ENCODE results near the gene ITGB5.

ITGB5 gene

GRCh38 chr3:124896824-124897526 lies 9.8 kb upstream of the ITGB5 start:
- DNase-seq: no peak

DNA sequence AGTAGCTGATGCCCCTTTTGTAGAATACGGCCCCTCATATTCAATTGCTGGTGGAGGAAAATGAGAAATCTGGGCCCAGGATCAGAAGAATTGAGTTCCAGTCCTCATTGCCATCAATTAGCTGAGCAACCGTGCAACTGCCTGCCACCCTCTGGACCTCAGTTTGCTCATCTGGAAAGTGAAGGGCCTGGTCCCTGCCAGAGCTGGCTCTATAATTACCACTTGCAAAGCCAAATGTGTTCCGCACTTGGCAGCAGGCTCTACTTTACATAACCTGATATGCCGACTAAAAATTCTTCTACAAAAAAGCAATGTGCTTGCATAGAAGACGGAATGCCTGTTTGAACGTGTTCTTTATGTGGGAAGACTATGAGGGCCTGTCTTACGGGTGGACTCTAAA lies 8.6 kb upstream of the ITGB5 start:
- DNase-seq: no peak

GRCh38 chr3:124893526-124893925 lies 6.4 kb upstream of the ITGB5 start:
- DNase-seq: no peak

GRCh38 chr3:124890573-124891190 lies 3.5 kb upstream of the ITGB5 start:
- DNase-seq: no peak

- no peak for DNase-seq
Observed at GRCh38 chr3:124888482-124889441, 1.6 kb upstream of the ITGB5 start.

DNA sequence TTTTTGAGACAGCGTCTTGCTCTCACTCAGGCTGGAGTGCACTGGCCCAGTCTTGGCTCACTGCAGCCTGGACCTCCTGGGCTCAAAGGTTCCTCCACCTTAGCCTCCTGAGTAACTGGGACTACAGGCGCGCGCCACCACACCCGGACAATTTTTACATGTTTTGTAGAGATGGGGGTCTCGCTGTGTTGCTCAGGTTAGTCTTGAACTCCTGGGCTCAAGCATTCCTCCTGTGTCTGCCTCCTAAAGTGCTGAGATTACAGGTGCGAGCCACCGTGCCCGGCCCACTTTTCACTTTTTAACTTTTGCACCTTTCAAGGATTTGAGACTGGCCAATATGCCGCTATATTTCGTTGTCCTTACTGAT lies 750 bp upstream of the ITGB5 start:
- DNase-seq: no peak

DNA sequence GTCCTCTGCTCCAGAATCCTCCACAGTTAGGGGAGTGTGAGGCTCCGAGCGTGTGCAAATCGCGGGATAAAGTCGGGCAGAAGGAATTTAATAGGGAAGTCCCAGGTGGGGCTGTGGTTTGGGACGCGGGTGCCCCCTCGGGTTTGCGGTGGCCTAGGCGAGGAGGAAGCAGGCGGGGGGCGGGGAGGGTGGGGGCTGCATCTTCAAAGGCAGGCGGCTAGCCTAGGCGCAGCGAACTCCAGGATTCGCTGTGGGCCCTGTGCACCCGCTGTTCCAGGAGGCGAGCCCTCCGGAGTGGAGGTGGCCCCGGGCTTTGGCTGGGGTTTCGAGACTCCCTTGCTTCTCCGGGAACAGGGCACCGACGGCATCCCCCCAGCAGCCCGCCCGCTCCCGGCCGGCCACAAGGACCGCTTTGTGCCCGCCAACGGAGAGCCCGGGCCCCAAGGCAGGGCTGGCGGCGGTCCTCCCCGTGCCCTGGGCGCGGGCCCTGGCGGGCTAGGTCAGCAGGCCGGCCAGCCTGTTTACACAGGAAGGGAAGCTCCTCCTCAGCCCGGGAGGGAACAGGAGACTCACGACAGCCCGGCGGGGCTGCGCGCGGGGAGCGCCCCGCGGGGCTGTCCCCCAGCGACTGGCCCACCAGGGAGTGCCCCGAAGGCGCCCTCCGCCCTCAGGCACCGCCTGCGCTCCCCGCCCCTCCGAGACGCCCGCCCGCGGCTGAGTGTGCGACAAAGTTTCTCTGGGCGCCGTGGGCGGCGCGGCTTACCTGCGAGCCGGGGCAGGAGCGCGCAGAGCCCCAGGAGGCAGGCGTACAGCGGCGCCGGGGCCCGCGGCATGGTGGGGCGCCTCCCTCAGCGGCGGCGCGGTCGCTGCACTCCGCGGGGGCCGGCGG lies 753 bp downstream of the ITGB5 start:
- DNase-seq: peak; percentile 51

DNA sequence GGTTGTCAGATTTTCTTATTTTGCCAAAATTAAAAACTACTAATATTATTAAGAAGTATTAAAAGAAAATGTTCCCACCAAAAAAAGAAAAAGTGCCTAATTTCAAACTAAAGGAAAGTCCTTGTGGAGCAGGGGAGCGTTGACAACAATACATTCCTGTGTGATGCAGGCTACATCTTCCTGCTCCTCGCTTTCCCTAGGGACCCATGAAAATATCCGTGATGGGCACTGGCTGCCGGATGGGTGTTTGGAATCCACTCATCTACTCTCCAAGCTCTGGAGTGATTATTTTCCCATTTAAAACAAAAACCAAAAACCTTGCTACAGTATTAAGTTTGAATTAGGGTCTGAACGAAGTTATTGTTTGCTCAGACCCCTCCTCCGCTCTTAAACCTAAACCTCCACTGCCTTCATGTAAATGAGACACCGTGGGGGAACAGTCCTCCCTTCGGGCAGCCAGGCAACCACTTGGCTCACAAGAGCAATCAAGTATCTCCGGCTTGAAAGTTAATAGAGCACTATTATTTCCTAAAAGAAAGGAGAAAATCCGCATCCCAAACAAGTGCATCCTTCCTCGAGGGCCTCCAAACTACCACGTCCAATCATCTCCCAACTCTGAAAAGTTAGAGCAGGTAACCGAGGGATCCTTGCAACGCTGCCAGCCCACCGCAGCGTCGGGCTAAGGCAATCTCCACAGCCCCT lies 1.5 kb downstream of the ITGB5 start:
- DNase-seq: peak; percentile 86

GRCh38 chr3:124884474-124885101 lies 2.6 kb downstream of the ITGB5 start:
- no peak for DNase-seq

DNA sequence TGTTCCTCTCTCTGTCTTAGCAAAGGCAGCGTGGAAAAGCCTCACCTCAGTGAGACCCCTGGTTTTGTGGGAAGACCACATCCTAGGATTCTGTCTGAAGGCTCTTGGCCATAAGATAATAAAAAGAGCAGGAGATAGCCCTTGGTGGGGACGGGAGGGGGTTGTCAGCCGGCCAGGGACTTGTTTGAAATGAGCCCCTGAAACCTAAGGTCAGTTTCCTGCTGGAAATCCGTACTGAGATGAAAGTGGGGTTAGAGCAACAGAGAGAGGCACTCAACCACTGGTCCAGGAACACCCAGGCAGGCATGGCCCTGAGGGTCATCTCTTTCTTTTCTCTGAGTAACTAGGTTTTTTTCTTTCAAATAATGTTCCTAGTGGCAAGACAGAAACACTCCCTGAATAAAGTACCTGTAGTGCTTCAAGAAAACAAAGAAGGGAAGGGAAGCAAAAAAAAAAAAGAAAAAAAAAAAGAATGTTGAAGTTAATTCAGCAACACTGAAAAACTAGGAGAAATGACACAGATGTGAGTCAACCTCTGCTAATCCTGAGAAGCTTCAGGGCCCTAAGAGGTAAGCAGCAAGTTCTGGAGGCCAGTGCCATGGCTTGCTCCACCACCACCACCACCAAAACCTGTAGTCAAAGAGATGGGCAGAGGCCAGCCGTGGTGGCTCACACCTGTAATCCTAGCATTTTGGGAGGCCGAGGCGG lies 3.2 kb downstream of the ITGB5 start:
- DNase-seq: no peak

GRCh38 chr3:124882816-124883747 lies 4.1 kb downstream of the ITGB5 start:
- peak; percentile 41 for DNase-seq

- DNase-seq: no peak
Observed at GRCh38 chr3:124881976-124882697, 5.0 kb downstream of the ITGB5 start.

GRCh38 chr3:124879337-124879680 lies 7.9 kb downstream of the ITGB5 start:
- DNase-seq: no peak

DNA sequence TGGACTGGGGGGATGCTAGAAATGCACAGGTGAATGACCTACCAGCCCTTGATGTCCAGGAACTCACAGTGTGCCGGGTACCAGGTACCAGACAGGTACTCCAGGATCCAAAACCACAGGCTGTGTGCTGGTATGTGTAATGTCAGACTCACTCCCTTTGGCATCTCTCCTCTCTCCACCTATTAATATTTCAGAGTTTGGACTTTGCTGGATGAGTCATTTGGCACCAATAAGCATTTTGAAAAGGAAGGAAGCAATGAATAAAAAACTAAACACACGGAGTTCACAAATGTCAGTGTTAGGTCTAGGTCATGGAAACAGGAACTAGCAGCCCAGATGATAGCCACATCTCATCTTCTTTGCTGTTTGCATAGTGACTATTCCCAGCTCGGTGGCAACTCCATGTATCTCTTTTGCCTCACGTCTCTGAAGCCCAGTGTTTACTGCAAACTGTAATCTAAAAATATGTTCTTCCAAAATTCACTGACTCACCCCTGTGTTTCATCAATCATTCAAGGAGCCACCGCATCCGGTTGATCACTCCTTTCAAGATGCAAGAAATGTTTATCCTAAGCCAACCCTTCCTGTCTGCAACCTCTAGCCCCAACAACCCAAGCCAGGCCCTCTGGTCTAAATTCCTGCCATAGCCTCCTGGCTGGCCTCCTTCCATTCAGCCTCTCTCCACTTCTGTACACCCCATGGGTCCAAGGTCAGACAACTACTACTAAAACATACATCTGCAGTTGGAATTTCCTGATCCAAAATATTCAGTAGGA lies 8.4 kb downstream of the ITGB5 start:
- peak; percentile 95 for DNase-seq

DNA sequence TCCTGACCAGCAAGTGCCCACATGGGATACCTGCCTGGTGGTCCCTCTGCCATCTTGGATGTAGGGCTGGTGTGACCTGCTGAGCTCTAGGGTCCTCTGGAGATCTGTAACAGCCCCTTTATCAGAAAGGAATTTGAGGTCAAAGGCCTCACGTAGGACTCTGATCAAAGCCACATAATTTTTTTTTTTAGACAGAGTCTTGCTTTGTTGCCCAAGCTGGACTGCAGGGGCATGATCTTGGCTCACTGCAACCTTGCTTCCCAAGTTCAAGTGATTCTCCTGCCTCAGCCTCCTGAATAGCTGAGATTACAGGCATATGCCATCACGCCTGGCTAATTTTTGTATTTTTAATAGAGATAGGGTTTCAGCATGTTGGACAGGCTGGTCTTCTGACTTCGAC lies 9.5 kb downstream of the ITGB5 start:
- no peak for DNase-seq

- no peak for DNase-seq
Observed at GRCh38 chr3:124876401-124876878, 10.7 kb downstream of the ITGB5 start.

GRCh38 chr3:124873226-124873625 lies 13.9 kb downstream of the ITGB5 start:
- peak; percentile 19 for DNase-seq

DNA sequence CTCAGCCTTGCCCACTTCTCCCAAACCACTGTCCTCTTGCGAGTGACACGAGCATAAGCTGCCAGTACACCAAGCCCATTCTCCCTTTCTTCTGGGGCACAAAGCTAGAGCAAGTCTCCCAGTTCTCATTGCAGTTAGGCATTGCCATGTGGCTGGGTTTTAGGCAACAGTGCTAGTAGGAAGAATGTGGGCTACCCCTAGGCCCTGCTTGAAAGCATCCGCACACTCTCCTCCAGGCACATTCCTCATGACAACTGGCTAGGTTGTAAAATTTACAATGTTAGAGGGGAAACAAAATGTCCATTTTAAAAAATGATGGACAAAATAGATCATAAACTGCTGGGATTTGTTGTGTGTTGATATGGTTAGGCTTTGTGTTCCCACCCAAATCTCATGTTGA lies 19.7 kb downstream of the ITGB5 start:
- DNase-seq: no peak
